ENCODE data around the gene TGIF1.

TGIF1 gene

GRCh38 chr18:3491981-3492555, 42.1 kb downstream of the TGIF1 start:
- no peak overlapping the region for H3K9ac ChIP-seq (ENCODE audit: low read length)
- H3K79me2 ChIP-seq (ENCODE audit: insufficient read depth, low read length): no peaks in the 10 kb centered on the region
- H3K9me2 ChIP-seq (ENCODE audit: low read depth, low read length): no peaks in the 10 kb centered on the region
- H3K9me3 ChIP-seq (ENCODE audit: low read length): no peaks in the 10 kb centered on the region
- no peaks in the 10 kb centered on the region for H3K27me3 ChIP-seq (ENCODE audit: insufficient read depth, low read length)
- peaks cover 18% of the 10 kb centered on the region for H3K4me1 ChIP-seq (ENCODE audit: insufficient read depth, low read length, severe bottlenecking)
- no peaks in the 10 kb centered on the region for H3F3A ChIP-seq (ENCODE audit: insufficient read depth, low read length)
- no peak overlapping the region for H3K4me3 ChIP-seq (ENCODE audit: low read depth, low read length, poor library complexity, severe bottlenecking)
- no peak overlapping the region for H2AFZ ChIP-seq (ENCODE audit: low read length)
- TF ChIP-seq, protein P1, sequence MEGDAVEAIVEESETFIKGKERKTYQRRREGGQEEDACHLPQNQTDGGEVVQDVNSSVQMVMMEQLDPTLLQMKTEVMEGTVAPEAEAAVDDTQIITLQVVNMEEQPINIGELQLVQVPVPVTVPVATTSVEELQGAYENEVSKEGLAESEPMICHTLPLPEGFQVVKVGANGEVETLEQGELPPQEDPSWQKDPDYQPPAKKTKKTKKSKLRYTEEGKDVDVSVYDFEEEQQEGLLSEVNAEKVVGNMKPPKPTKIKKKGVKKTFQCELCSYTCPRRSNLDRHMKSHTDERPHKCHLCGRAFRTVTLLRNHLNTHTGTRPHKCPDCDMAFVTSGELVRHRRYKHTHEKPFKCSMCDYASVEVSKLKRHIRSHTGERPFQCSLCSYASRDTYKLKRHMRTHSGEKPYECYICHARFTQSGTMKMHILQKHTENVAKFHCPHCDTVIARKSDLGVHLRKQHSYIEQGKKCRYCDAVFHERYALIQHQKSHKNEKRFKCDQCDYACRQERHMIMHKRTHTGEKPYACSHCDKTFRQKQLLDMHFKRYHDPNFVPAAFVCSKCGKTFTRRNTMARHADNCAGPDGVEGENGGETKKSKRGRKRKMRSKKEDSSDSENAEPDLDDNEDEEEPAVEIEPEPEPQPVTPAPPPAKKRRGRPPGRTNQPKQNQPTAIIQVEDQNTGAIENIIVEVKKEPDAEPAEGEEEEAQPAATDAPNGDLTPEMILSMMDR (IDR thresholded peaks at IDR 0.05; ENCODE audit: low read length): no peak
- no peak for TF ChIP-seq EZH2 (IDR thresholded peaks at IDR 0.05; ENCODE audit: borderline replicate concordance, low read length)
- H3K27ac ChIP-seq (ENCODE audit: low read depth, low read length, poor library complexity, severe bottlenecking): no peak overlapping the region
- H3K4me2 ChIP-seq (ENCODE audit: low read length): no peak overlapping the region
- H4K20me1 ChIP-seq (ENCODE audit: insufficient read depth, low read length): no peaks in the 10 kb centered on the region
- no peaks in the 10 kb centered on the region; the same call in 1 of the 2 replicates for H3K36me3 ChIP-seq (ENCODE audit: insufficient read depth, low read length)

DNA sequence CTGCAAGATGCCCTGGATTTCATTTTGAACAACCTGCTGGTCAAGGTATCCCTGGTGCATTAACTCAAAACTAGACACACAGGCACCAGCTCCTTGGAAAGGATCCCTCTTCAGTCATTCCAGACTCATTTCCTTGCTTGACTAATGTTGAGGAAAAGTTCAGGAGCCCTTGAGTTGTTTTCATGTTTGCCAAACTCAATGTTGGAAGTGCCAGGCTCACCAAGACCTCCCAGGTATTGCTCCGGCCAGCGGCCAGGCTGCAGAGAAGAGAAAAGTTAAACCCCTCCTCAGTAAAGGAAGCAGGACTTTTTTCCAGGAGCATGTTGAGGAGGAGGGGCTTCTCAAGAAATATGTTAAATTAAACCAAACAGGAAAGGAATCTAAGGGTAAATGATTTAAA, 42.7 kb downstream of the TGIF1 start:
- Histone ChIP-seq H3K4me3 (ENCODE audit: low read depth, low read length, poor library complexity, severe bottlenecking) (no peak overlapping the region), H3K27ac (ENCODE audit: low read depth, low read length, poor library complexity, severe bottlenecking) (no peak overlapping the region), H3K4me2 (ENCODE audit: low read length) (no peak overlapping the region), H3K79me2 (ENCODE audit: insufficient read depth, low read length) (no peaks in the 10 kb centered on the region), H4K20me1 (ENCODE audit: insufficient read depth, low read length) (no peaks in the 10 kb centered on the region), H3K9me3 (ENCODE audit: low read length) (no peaks in the 10 kb centered on the region), H3K9ac (ENCODE audit: low read length) (no peak overlapping the region), H3K27me3 (ENCODE audit: insufficient read depth, low read length) (no peaks in the 10 kb centered on the region), H3K36me3 (ENCODE audit: insufficient read depth, low read length) (no peaks in the 10 kb centered on the region; the same call in 1 of the 2 replicates), H3F3A (ENCODE audit: insufficient read depth, low read length) (no peaks in the 10 kb centered on the region), H3K4me1 (ENCODE audit: insufficient read depth, low read length, severe bottlenecking) (peaks cover 25% of the 10 kb centered on the region), H3K9me2 (ENCODE audit: low read depth, low read length) (no peaks in the 10 kb centered on the region), H2AFZ (ENCODE audit: low read length) (no peak overlapping the region)
- TF ChIP-seq, protein P1 (IDR thresholded peaks at IDR 0.05; ENCODE audit: low read length): no peak
- no peak for TF ChIP-seq EZH2 (IDR thresholded peaks at IDR 0.05; ENCODE audit: borderline replicate concordance, low read length)

DNA sequence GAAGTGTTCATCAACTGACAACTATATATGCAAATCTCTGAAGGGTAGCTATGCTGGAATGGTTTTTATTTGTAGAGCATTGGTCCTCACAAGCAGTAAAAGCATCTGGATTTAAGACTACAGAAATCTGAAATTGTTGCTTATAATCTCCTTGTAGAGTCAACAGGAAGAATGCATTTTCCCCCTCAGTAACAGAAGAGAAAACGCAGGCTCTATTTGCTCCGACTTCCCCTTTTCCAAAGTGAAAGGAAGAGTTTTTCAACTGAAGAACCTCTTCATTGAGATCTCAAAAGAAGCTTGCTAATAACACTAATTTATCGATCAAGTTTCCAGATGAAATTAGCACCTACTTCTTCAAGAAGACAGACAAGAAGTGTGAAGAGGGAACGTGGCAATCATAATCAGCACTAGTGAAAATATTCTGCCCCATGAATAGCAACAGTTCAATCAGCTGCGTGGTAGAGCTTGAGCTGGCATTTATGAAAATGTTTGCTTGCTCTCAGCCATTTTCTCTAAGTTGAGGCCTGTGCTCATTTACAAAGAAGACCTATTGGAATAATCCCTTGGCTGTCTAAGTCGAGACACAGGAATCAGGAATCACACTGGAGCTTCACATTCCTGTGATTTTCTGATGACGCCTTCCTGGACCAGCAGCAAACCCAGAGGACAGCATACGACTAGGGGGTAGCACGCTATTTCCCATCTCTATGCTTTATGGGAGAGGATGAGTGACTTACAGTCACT, 43.7 kb downstream of the TGIF1 start:
- H3K4me2 ChIP-seq (ENCODE audit: low read length): no peak overlapping the region
- no peaks in the 10 kb centered on the region for H3K9me3 ChIP-seq (ENCODE audit: low read length)
- H3K4me1 ChIP-seq (ENCODE audit: insufficient read depth, low read length, severe bottlenecking): peaks cover 32% of the 10 kb centered on the region
- no peaks in the 10 kb centered on the region for H3K27me3 ChIP-seq (ENCODE audit: insufficient read depth, low read length)
- no peak overlapping the region for H3K4me3 ChIP-seq (ENCODE audit: low read depth, low read length, poor library complexity, severe bottlenecking)
- no peaks in the 10 kb centered on the region for H3K9me2 ChIP-seq (ENCODE audit: low read depth, low read length)
- H3K79me2 ChIP-seq (ENCODE audit: insufficient read depth, low read length): no peaks in the 10 kb centered on the region
- no peak overlapping the region for H2AFZ ChIP-seq (ENCODE audit: low read length)
- no peak for TF ChIP-seq EZH2 (IDR thresholded peaks at IDR 0.05; ENCODE audit: borderline replicate concordance, low read length)
- TF ChIP-seq, protein P1 (IDR thresholded peaks at IDR 0.05; ENCODE audit: low read length): no peak
- H3K9ac ChIP-seq (ENCODE audit: low read length): no peak overlapping the region
- H3F3A ChIP-seq (ENCODE audit: insufficient read depth, low read length): no peaks in the 10 kb centered on the region
- no peak overlapping the region for H3K27ac ChIP-seq (ENCODE audit: low read depth, low read length, poor library complexity, severe bottlenecking)
- H4K20me1 ChIP-seq (ENCODE audit: insufficient read depth, low read length): no peaks in the 10 kb centered on the region
- no peaks in the 10 kb centered on the region; the same call in 1 of the 2 replicates for H3K36me3 ChIP-seq (ENCODE audit: insufficient read depth, low read length)

Data from OCI-LY1 (cell line).